DOHH2 (cell line): ENCODE data around the gene IREB2.

Experiments used
- CTCF ChIP-seq: fragments of 200-600 bp; sonication (generic); IDR thresholded peaks from one replicate; pipeline ENCODE4 v1.5.1; 2014; ENCODE audit warnings: antibody characterized with exemption, mild to moderate bottlenecking, low read depth, low read length; ENCODE audit not compliant: poor library complexity, severe bottlenecking
- EZH2phosphoT487 ChIP-seq: fragments of 200-600 bp; sonication (generic); IDR thresholded peaks from 2 replicates; pipeline ENCODE4 v1.6.1; 2017; ENCODE audit warnings: borderline replicate concordance, mild to moderate bottlenecking, antibody characterized with exemption, low read length, moderate library complexity, mixed read lengths

GRCh38 chr15:78460737-78461136 is 22.7 kb downstream of the IREB2 start:
- TF ChIP-seq CTCF, result no peak
- TF ChIP-seq EZH2phosphoT487, result no peak
